Measurements from ENCODE around the gene STK32C.

DNA sequence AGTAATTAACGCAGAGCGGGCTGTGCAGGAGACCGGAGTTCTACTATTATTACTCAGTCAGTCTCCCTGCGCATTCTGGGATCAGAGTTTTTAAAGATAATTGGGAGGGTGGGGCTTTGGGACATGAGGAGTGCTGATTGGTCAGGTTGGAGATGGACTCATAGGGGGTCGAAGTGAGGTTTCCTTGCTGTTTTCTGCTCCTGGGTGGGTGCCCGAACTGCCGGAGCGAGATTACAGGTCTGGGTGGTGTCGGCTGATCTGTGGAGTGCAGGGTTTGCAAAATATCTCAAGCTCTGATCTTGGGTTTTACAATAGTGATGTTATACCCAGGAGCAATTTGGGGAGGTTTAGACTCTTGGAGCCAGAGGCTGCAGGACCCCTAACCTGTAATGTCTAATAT, 20.4 kb upstream of the STK32C start:
- TF ChIP-seq, protein P1, sequence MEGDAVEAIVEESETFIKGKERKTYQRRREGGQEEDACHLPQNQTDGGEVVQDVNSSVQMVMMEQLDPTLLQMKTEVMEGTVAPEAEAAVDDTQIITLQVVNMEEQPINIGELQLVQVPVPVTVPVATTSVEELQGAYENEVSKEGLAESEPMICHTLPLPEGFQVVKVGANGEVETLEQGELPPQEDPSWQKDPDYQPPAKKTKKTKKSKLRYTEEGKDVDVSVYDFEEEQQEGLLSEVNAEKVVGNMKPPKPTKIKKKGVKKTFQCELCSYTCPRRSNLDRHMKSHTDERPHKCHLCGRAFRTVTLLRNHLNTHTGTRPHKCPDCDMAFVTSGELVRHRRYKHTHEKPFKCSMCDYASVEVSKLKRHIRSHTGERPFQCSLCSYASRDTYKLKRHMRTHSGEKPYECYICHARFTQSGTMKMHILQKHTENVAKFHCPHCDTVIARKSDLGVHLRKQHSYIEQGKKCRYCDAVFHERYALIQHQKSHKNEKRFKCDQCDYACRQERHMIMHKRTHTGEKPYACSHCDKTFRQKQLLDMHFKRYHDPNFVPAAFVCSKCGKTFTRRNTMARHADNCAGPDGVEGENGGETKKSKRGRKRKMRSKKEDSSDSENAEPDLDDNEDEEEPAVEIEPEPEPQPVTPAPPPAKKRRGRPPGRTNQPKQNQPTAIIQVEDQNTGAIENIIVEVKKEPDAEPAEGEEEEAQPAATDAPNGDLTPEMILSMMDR (IDR thresholded peaks at IDR 0.05) = no peak
- TF ChIP-seq POLR2A (IDR thresholded peaks at IDR 0.05) = no peak

Data from right lobe of liver (tissue), 4 donors.